HEK293 (cell line): Measurements from ENCODE around the gene CSDE1.

Experiments used
- CTCF ChIA-PET: fragments of 350-600 bp; formaldehyde crosslinking; extraction: SDS; loops from one replicate; lab custom pipeline; 2021; ENCODE audit warnings: antibody characterized with exemption; lab: Yijun Ruan, JAX
- POLR2A ChIA-PET: fragments of 300-600 bp; formaldehyde crosslinking; extraction: SDS; loops from one replicate; lab custom pipeline; 2020; ENCODE audit warnings: antibody characterized with exemption, inconsistent platforms; lab: Yijun Ruan, JAX
- H3K27ac ChIP-seq: fragments of 200-500 bp; sonication (Bioruptor generic); 2 replicates; pipeline ENCODE4 v1.5.1; 2014; ENCODE audit warnings: low read depth, low read length, control low read depth, inconsistent platforms; ENCODE audit errors: extremely low read depth
- H3K36me3 ChIP-seq, 2 experiments: fragments of 200-500 bp in 1 of 2; sonication (Bioruptor generic) in 1 of 2; 1 replicate in 1 of 2; 2 replicates in 1 of 2; pipeline ENCODE4 v1.5.1; 2014 to 2017; ENCODE audit warnings: inconsistent platforms in 2 of 2, low read length in 2 of 2; ENCODE audit not compliant: control insufficient read depth in 2 of 2, insufficient read depth in 1 of 2
- H3K4me1 ChIP-seq: fragments of 200-500 bp; sonication (Bioruptor generic); 2 replicates; pipeline ENCODE4 v1.5.1; 2014; ENCODE audit warnings: mild to moderate bottlenecking, low read length, inconsistent platforms; ENCODE audit not compliant: control insufficient read depth, insufficient read depth
- H3K4me3 ChIP-seq: 2 replicates; pipeline ENCODE4 v1.5.1; 2011; ENCODE audit warnings: low read depth, mild to moderate bottlenecking, control low read depth, low read length, moderate library complexity
- H3K9me3 ChIP-seq: fragments of 200-500 bp; sonication (Bioruptor generic); 2 replicates; pipeline ENCODE4 v1.5.1; 2014; ENCODE audit warnings: low read depth, low read length, inconsistent platforms; ENCODE audit not compliant: control insufficient read depth, insufficient read depth
- ATF2 ChIP-seq: fragments of 450-650 bp; formaldehyde crosslinking; IDR thresholded peaks from 2 replicates; pipeline ENCODE4 v1.5.1; 2016; ENCODE audit warnings: missing biosample characterization, missing genetic modification characterization, low read depth
- HIC1 ChIP-seq: fragments of 450-650 bp; formaldehyde crosslinking; IDR thresholded peaks from 2 replicates; pipeline ENCODE4 v1.5.1; 2016; ENCODE audit warnings: missing biosample characterization, missing genetic modification characterization
- KLF16 ChIP-seq: fragments of 450-650 bp; formaldehyde crosslinking; IDR thresholded peaks from 2 replicates; pipeline ENCODE4 v1.5.1; 2017; ENCODE audit warnings: missing biosample characterization, missing genetic modification characterization
- PRDM1 ChIP-seq: fragments of 450-650 bp; formaldehyde crosslinking; IDR thresholded peaks from 2 replicates; pipeline ENCODE4; 2016; ENCODE audit warnings: missing biosample characterization, missing genetic modification characterization
- SP2 ChIP-seq: fragments of 450-650 bp; formaldehyde crosslinking; IDR thresholded peaks from 2 replicates; pipeline ENCODE4 v1.5.1; 2016; ENCODE audit warnings: missing biosample characterization, missing genetic modification characterization
- YY2 ChIP-seq: fragments of 450-650 bp; formaldehyde crosslinking; IDR thresholded peaks from 2 replicates; pipeline ENCODE4 v1.5.1; 2016; ENCODE audit warnings: missing biosample characterization, missing genetic modification characterization
- ZNF121 ChIP-seq: fragments of 450-650 bp; formaldehyde crosslinking; IDR thresholded peaks from 2 replicates; pipeline ENCODE4 v1.5.1; 2016; ENCODE audit warnings: missing biosample characterization, missing genetic modification characterization
- ZNF138 ChIP-seq: fragments of 450-650 bp; formaldehyde crosslinking; IDR thresholded peaks from 2 replicates; pipeline ENCODE4 v1.5.1; 2016; ENCODE audit warnings: missing biosample characterization, missing genetic modification characterization, borderline replicate concordance
- ZNF404 ChIP-seq: fragments of 450-650 bp; formaldehyde crosslinking; IDR thresholded peaks from 2 replicates; pipeline ENCODE4 v1.5.1; 2017; ENCODE audit warnings: missing biosample characterization, missing genetic modification characterization
- ZNF530 ChIP-seq: fragments of 450-650 bp; formaldehyde crosslinking; IDR thresholded peaks from 2 replicates; pipeline ENCODE4 v1.5.1; 2016; ENCODE audit warnings: low read depth, missing biosample characterization, missing genetic modification characterization
- ZNF660 ChIP-seq: fragments of 450-650 bp; IDR thresholded peaks from 2 replicates; pipeline ENCODE4 v1.5.1; 2018; ENCODE audit warnings: missing biosample characterization, mild to moderate bottlenecking, missing genetic modification characterization
- TF ChIP-seq, protein P1 (sequence below): fragments of 450-650 bp; formaldehyde crosslinking; IDR thresholded peaks from 2 replicates; pipeline ENCODE4 v1.5.1; 2016; ENCODE audit warnings: missing biosample characterization, missing genetic modification characterization

Gene CSDE1

DNA sequence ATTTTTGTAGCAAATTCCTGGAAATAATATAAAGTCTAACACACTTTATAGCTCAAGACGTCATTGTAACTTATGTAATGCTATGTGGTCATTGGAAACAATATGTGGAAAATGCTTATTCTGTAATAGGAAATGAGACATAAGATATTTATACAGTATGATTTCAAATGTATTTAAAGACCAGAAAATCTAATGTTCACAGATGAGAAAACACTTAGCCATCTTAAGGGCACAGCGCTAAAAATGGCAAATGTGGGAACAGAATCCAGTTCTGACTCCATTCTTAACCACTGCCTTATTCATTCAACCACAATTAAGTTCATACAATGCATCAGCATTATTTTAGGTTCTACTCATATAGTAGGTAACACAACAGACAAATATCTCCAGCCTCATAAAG is 12.5 kb downstream of the CSDE1 start (continued):
- no peak for TF ChIP-seq HIC1 (tag by site-specific recombination)
- no peak for TF ChIP-seq ZNF138 (tag by site-specific recombination)
- TF ChIP-seq KLF16 (tag by site-specific recombination): no peak
- no peak for TF ChIP-seq ZNF660 (tag by site-specific recombination)

DNA sequence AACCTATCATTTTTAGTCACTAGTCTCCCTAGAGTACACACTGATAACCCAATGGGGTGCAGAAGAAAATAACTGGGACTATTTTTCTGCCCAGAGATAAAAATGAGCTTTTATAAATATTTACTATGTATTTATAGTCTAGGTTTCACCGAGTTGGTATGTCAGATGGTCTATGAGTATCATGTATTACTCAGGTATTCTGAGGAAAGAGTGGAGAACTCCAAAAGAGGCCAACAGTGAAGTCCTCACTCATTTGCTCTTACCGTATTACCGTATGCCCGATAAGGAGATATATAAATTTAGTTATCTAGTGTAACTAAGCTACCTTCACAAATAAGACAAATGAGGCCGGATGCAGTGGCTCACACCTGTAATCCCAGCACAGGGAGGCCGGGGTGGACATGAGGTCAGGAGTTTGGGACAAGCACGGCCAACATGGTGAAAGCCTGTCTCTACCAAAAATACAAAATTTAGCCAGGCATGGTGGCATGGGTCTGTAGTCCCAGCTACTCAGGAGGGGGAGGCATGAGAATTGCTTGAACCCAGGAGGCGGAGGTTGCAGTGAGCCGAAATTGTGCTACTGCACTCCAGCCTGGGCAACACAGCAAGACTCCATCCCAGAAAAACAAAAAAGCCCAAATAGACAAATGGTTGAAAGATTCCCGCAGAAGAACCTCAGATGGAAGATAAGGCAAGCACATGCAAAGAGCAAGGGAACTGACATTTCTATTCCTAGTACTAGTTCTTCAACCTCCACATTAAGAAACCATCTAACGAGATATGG is 15.6 kb downstream of the CSDE1 start:
- Histone ChIP-seq H3K36me3 (peaks cover 32 to 85% of the 10 kb centered on the region in 2 experiments), H3K9me3 (no peaks in the 10 kb centered on the region), H3K27ac (no peak overlapping the region), H3K4me1 (no peaks in the 10 kb centered on the region), H3K4me3 (no peak overlapping the region)
- POLR2A ChIA-PET: no interaction called here
- CTCF ChIA-PET: interaction anchor here (0.6 kb wide), 1 partner anchor 993 kb away, joined by 4 read pairs; no protein-coding TSS in a partner anchor
- TF ChIP-seq ZNF404 (tag by site-specific recombination): no peak
- peak; percentile 73 for TF ChIP-seq ZNF121 (tag by site-specific recombination)

GRCh38 chr1:114740331-114740730 is 17.5 kb downstream of the CSDE1 start:
- Histone ChIP-seq H3K36me3 (peaks cover 45 to 85% of the 10 kb centered on the region in 2 experiments), H3K4me1 (no peaks in the 10 kb centered on the region), H3K27ac (no peak overlapping the region), H3K4me3 (no peak overlapping the region), H3K9me3 (no peaks in the 10 kb centered on the region)
- ChIA-PET CTCF (no interaction called here), POLR2A (no interaction called here)
- TF ChIP-seq PRDM1 (0 out of 2 replicates have a peak, but pooled peaks have one; percentile 12), ZNF530 (tag by site-specific recombination) (no peak), SP2 (tag by site-specific recombination) (no peak)

DNA sequence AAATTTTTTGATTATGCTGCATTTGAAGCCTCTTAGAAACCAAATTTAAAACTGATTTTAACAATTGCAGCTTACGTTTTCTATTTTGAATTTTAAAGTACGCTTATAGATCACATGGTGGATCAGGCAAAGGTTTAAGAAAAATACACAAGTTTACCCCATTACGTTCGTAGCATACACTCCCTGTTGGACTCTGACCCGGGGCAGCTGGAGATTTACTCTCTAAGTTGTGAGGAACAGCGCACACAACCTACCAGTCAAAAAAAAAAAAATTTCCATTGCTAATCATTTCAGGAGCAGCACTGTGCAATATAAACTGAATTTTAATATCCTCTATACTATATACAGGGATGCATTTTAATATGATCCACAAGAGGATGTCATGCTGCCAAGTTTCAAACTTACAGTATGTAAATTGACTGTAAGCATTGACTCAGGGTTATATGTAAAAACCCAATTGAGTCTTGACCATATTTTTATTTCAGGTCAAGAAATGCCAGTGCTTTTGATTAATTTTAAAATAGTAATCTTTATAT is 20.4 kb downstream of the CSDE1 start:
- POLR2A ChIA-PET: interaction anchor here (0.7 kb wide), 1 partner anchor 20 kb away, joined by 4 read pairs; no protein-coding TSS in a partner anchor
- peaks cover 59 to 92% of the 10 kb centered on the region in 2 experiments for H3K36me3 ChIP-seq

GRCh38 chr1:114735479-114735878 is 22.3 kb downstream of the CSDE1 start:
- Histone ChIP-seq H3K4me1 (no peaks in the 10 kb centered on the region), H3K27ac (no peak overlapping the region), H3K9me3 (no peaks in the 10 kb centered on the region), H3K4me3 (no peak overlapping the region), H3K36me3 (peaks cover 70 to 96% of the 10 kb centered on the region in 2 experiments)
- POLR2A ChIA-PET: no interaction called here
- no peak for TF ChIP-seq ATF2 (tag by site-specific recombination)
- TF ChIP-seq PRDM1: peak; percentile 55; the same call in 1 of the 2 replicates
- TF ChIP-seq, all 188 proteins: peak for 1
- CTCF ChIA-PET: no interaction called here

More for the DNA sequence above, 20.4 kb downstream of the CSDE1 start:
- TF ChIP-seq, protein P1, sequence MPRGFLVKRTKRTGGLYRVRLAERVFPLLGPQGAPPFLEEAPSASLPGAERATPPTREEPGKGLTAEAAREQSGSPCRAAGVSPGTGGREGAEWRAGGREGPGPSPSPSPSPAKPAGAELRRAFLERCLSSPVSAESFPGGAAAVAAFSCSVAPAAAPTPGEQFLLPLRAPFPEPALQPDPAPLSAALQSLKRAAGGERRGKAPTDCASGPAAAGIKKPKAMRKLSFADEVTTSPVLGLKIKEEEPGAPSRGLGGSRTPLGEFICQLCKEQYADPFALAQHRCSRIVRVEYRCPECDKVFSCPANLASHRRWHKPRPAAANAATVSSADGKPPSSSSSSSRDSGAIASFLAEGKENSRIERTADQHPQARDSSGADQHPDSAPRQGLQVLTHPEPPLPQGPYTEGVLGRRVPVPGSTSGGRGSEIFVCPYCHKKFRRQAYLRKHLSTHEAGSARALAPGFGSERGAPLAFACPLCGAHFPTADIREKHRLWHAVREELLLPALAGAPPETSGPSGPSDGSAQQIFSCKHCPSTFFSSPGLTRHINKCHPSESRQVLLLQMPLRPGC (tag by site-specific recombination): no peak
- TF ChIP-seq YY2 (tag by site-specific recombination): no peak
- Histone ChIP-seq H3K9me3 (no peaks in the 10 kb centered on the region), H3K4me1 (no peaks in the 10 kb centered on the region), H3K4me3 (no peak overlapping the region), H3K27ac (no peak overlapping the region)
- CTCF ChIA-PET: interaction anchor here (0.6 to 1.5 kb wide), 2 partner anchors 13 to 391 kb away, joined by 3 to 10 read pairs; no protein-coding TSS in a partner anchor
